ENCODE data around the gene OR2T1.
"Not testable (repeated sequence)": the region's sequence is repeated elsewhere in the genome, so short reads cannot be mapped to it uniquely, and the experiment has no call there.

Gene OR2T1

DNA sequence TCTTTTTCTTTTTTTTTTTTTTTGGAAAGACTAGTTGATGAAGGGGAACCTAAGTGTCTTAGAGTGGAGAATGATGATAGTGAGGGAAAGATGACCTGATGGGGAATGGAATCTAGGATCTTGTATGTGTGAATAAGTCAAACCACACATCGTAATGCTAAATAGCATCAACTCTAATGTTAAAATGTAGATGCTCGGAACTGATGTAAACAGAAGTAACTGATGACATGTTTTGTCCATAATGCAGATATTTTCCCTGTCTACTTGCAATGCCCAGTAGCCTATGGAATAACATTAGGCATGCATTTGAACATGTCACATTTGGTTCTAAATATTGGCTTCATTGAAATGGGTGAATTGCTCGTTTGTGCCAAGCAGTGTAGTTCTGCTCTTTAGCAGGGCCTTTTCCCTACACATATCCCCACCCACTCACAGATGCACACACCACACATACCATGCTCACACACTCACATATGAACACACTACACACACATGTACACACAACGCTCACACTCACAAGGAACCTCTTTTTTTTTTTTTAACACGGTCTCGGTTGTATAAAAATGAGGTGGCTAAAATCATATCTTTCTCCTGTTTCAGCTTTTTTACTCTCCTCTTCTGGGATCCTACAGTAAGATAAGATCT is 47.1 kb downstream of the OR2T1 start:
- H3K9ac ChIP-seq (ENCODE audit: low read depth, low read length, poor library complexity, severe bottlenecking); H2AFZ ChIP-seq (ENCODE audit: low read length); H3F3A ChIP-seq (ENCODE audit: low read depth); H3K9me2 ChIP-seq (replicated peaks; ENCODE audit: low read depth, low read length); H3K79me2 ChIP-seq (ENCODE audit: insufficient read depth, low read length); H3K4me1 ChIP-seq (ENCODE audit: insufficient read depth, low read length, poor library complexity, severe bottlenecking); H3K36me3 ChIP-seq (ENCODE audit: insufficient read depth, low read length); H3K4me2 ChIP-seq (ENCODE audit: low read depth, low read length, poor library complexity, severe bottlenecking); H4K20me1 ChIP-seq (ENCODE audit: insufficient read depth, low read length, poor library complexity, severe bottlenecking); H3K9me3 ChIP-seq (ENCODE audit: insufficient read depth, low read depth, low read length); H3K27me3 ChIP-seq (ENCODE audit: insufficient read depth, low read length, poor library complexity, severe bottlenecking); H3K4me3 ChIP-seq (ENCODE audit: low read length, poor library complexity, severe bottlenecking): not testable (repeated sequence)

DNA sequence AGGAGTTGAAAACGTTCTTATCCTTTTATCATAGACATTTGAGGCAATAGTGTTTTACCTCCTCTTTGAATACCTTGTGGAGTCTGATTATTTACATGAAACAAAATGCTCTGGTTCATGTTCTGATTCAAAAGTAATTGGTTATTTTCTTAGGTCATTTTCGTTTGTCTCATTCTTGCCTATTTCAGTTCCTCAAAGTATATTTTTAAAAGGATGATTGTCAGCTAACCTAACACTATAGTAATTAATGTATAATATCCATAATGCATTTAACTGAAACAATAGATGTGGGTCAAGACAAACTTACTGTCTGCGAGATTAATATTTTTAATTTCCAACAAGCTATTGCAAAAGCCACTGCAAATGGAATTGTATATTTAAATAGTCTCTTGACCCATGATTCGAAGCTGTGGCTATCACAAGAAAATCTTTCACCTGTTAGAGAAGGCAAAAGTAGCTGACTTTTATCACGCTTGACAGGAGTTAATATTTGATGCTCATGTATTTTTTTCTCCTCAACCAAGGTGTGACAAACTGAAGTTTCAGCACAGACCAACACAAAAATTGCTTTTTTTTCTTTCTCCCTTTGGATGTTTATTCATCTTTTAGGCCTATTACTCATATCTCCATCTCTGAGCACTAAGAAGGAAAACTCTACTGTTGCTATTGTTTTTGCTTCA is 47.8 kb downstream of the OR2T1 start:
- not testable (repeated sequence) for H3K27me3 ChIP-seq (ENCODE audit: insufficient read depth, low read length, poor library complexity, severe bottlenecking); H3K79me2 ChIP-seq (ENCODE audit: insufficient read depth, low read length); H3F3A ChIP-seq (ENCODE audit: low read depth); H3K9ac ChIP-seq (ENCODE audit: low read depth, low read length, poor library complexity, severe bottlenecking); H3K36me3 ChIP-seq (ENCODE audit: insufficient read depth, low read length); H2AFZ ChIP-seq (ENCODE audit: low read length); H3K4me2 ChIP-seq (ENCODE audit: low read depth, low read length, poor library complexity, severe bottlenecking); H3K9me3 ChIP-seq (ENCODE audit: insufficient read depth, low read depth, low read length); H3K9me2 ChIP-seq (replicated peaks; ENCODE audit: low read depth, low read length); H3K4me3 ChIP-seq (ENCODE audit: low read length, poor library complexity, severe bottlenecking); H4K20me1 ChIP-seq (ENCODE audit: insufficient read depth, low read length, poor library complexity, severe bottlenecking); H3K4me1 ChIP-seq (ENCODE audit: insufficient read depth, low read length, poor library complexity, severe bottlenecking)

DNA sequence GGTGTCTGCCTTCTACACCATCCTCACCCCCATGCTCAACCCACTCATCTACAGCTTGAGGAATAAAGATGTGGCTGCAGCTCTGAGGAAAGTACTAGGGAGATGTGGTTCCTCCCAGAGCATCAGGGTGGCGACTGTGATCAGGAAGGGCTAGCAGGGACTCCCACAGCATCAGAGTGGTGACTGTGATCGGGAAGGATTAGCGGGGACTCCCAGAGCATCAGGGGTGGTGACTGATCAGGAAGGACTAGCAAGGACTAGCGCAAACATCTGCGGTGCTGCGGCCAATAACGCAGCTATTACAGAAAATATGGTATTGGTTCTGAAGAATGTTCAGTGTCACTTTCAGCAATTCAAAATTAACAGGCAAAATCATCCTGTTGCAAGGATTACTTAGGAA is 50.8 kb downstream of the OR2T1 start:
- not testable (repeated sequence) for H3K27me3 ChIP-seq (ENCODE audit: insufficient read depth, low read length, poor library complexity, severe bottlenecking); H3K4me1 ChIP-seq (ENCODE audit: insufficient read depth, low read length, poor library complexity, severe bottlenecking); H3K4me2 ChIP-seq (ENCODE audit: low read depth, low read length, poor library complexity, severe bottlenecking); H4K20me1 ChIP-seq (ENCODE audit: insufficient read depth, low read length, poor library complexity, severe bottlenecking); H3K9me2 ChIP-seq (replicated peaks; ENCODE audit: low read depth, low read length); H3K79me2 ChIP-seq (ENCODE audit: insufficient read depth, low read length); H3K36me3 ChIP-seq (ENCODE audit: insufficient read depth, low read length); H3K9me3 ChIP-seq (ENCODE audit: insufficient read depth, low read depth, low read length); H3F3A ChIP-seq (ENCODE audit: low read depth); H3K9ac ChIP-seq (ENCODE audit: low read depth, low read length, poor library complexity, severe bottlenecking); H3K4me3 ChIP-seq (ENCODE audit: low read length, poor library complexity, severe bottlenecking); H2AFZ ChIP-seq (ENCODE audit: low read length)

GRCh38 chr1:248455045-248455444 is 52.2 kb downstream of the OR2T1 start:
- H3K9me2 ChIP-seq (replicated peaks; ENCODE audit: low read depth, low read length); H3K9ac ChIP-seq (ENCODE audit: low read depth, low read length, poor library complexity, severe bottlenecking); H3K4me3 ChIP-seq (ENCODE audit: low read length, poor library complexity, severe bottlenecking); H4K20me1 ChIP-seq (ENCODE audit: insufficient read depth, low read length, poor library complexity, severe bottlenecking); H3K79me2 ChIP-seq (ENCODE audit: insufficient read depth, low read length); H3K4me1 ChIP-seq (ENCODE audit: insufficient read depth, low read length, poor library complexity, severe bottlenecking); H3K27me3 ChIP-seq (ENCODE audit: insufficient read depth, low read length, poor library complexity, severe bottlenecking); H2AFZ ChIP-seq (ENCODE audit: low read length); H3K4me2 ChIP-seq (ENCODE audit: low read depth, low read length, poor library complexity, severe bottlenecking); H3K36me3 ChIP-seq (ENCODE audit: insufficient read depth, low read length); H3K9me3 ChIP-seq (ENCODE audit: insufficient read depth, low read depth, low read length); H3F3A ChIP-seq (ENCODE audit: low read depth): not testable (repeated sequence)

GRCh38 chr1:248456635-248457034 is 53.8 kb downstream of the OR2T1 start:
- not testable (repeated sequence) for H3F3A ChIP-seq (ENCODE audit: low read depth); H3K9ac ChIP-seq (ENCODE audit: low read depth, low read length, poor library complexity, severe bottlenecking); H3K79me2 ChIP-seq (ENCODE audit: insufficient read depth, low read length); H3K4me3 ChIP-seq (ENCODE audit: low read length, poor library complexity, severe bottlenecking); H3K36me3 ChIP-seq (ENCODE audit: insufficient read depth, low read length); H3K4me1 ChIP-seq (ENCODE audit: insufficient read depth, low read length, poor library complexity, severe bottlenecking); H3K9me2 ChIP-seq (replicated peaks; ENCODE audit: low read depth, low read length); H3K4me2 ChIP-seq (ENCODE audit: low read depth, low read length, poor library complexity, severe bottlenecking); H2AFZ ChIP-seq (ENCODE audit: low read length); H3K9me3 ChIP-seq (ENCODE audit: insufficient read depth, low read depth, low read length); H4K20me1 ChIP-seq (ENCODE audit: insufficient read depth, low read length, poor library complexity, severe bottlenecking); H3K27me3 ChIP-seq (ENCODE audit: insufficient read depth, low read length, poor library complexity, severe bottlenecking)
